Measurements from ENCODE around the gene SF3A1.
"Not testable (repeated sequence)": the region's sequence is repeated elsewhere in the genome, so short reads cannot be mapped to it uniquely, and the experiment has no call there.

The SF3A1 gene, protein sequence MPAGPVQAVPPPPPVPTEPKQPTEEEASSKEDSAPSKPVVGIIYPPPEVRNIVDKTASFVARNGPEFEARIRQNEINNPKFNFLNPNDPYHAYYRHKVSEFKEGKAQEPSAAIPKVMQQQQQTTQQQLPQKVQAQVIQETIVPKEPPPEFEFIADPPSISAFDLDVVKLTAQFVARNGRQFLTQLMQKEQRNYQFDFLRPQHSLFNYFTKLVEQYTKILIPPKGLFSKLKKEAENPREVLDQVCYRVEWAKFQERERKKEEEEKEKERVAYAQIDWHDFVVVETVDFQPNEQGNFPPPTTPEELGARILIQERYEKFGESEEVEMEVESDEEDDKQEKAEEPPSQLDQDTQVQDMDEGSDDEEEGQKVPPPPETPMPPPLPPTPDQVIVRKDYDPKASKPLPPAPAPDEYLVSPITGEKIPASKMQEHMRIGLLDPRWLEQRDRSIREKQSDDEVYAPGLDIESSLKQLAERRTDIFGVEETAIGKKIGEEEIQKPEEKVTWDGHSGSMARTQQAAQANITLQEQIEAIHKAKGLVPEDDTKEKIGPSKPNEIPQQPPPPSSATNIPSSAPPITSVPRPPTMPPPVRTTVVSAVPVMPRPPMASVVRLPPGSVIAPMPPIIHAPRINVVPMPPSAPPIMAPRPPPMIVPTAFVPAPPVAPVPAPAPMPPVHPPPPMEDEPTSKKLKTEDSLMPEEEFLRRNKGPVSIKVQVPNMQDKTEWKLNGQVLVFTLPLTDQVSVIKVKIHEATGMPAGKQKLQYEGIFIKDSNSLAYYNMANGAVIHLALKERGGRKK
- 145 to 176 reads per million in 2 experiments for total RNA-seq

DNA sequence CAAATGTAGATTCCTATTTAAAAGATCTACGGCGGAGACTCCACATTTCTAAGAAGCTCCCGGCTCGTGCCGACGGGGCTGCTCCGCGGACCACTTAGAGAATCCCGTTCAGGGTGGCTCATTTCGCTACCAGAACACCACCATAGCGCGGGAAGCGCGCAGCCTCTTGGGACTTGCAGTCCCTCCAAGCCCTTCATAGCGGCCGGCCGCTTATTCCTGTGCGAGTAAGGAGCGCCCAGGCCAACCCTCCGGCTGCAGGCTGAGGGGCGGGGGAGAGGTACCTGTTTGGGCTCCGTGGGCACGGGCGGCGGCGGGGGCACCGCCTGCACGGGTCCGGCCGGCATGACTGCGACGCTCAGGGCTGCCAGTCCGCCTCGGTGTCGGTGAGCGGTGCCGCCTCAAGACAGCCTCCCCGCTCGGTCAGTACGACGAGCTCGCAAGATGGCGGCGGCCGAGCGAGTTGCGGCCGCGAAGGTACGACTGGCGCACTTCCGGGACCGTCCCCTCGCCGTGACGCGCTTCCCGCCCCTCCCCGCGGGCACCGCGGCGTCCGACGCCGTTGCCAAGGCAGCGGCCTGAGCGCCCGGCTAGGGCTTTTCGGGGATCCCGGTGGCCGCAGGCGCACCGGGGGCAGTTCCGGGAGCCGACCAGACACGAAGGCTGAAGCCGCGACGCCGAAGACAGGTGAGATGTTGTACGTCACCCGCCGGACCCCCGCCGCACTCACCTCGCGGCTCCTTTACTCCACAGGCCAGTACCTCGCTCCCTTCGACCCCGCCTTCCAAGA, at the start of gene SF3A1, which contains the start of gene CCDC157:
Gene SF3A1 (minus strand): TSS at position 446 of the 787 bp plus-strand sequence. CDS start 102 bp downstream, at position 344.
Gene CCDC157 (plus strand): TSS at position 559 of the 787 bp plus-strand sequence. CDS start 8,994 bp downstream, outside the sequence.
- DNase-seq (ENCODE audit: low read depth), result peak; percentile 77

DNA sequence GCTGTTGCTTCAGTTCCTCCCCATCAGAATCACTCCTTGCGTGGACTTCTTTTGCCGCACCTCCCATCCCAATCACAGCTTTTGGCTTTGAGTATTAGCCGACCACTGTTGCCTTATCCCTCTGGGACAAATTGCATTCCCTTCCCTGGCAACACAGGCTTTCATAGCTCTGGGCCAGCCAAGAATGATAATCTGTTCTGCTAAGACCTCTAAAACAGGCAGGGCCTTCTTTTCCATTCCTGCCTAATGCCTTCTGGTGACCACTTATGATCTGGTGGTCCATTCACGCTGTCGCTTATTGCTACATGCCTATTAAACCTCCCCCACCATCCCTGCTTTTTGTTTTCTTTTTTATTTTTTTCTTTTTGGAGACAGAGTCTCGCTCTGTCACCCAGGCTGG, 49.7 kb upstream of the SF3A1 start:
- no peak for DNase-seq (ENCODE audit: low read depth)

DNA sequence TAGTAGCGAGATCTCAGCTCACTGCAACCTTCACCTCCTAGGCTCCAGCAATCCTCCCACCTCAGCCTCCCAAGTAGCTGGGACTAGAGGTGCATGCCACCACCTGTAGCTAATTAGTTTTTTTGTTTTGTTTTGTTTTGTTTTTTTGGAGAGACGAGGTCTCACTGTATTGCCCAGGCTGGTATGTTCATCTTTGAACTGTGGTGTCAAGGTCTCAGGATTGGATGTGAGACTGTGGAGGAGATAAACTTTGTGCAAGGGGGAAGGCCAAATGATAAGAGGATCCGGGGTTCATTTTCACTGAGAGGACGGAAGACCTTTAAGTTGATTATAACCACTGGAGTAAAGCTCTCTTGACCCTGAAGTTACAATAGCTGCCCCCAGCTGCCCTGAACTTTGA, 49.0 kb upstream of the SF3A1 start:
- DNase-seq (ENCODE audit: low read depth), result no peak

DNA sequence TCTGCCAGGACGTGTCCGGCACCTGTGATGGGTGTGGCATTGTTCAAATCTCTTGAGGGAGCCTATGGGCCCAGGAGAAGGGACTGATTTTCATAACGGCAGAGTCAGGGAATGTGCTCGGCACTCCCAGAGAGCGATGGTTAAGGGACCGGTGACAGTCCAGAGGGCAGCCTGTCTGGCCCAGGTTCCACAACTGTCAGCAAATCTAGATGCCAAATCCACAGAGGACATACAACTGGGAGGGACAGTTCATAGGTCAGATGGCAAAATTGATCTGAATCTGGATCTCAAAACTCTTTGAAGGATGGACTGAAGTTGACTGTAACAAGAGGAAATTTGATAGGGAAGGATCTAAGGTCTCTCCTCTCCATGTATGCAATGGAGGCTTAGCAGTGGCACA, 47.6 kb upstream of the SF3A1 start:
- DNase-seq (ENCODE audit: low read depth), result no peak

DNA sequence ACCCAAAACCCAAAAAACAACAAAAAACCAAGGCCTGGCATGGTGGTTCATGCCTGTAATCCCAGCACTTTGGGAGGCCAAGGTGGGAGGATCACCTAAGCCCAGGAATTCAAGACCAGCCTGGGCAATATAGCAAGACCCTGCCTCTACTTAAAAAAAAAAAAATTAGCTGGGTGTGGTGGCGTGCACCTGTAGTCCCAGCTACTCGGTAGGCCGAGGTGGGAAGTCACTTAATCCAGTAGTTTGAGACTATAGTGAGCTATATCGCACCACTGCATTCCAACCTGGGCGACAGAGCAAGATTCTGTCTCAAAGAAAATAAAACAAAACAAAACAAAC, 46.0 kb upstream of the SF3A1 start:
- not testable (repeated sequence) for DNase-seq (ENCODE audit: low read depth)

DNA sequence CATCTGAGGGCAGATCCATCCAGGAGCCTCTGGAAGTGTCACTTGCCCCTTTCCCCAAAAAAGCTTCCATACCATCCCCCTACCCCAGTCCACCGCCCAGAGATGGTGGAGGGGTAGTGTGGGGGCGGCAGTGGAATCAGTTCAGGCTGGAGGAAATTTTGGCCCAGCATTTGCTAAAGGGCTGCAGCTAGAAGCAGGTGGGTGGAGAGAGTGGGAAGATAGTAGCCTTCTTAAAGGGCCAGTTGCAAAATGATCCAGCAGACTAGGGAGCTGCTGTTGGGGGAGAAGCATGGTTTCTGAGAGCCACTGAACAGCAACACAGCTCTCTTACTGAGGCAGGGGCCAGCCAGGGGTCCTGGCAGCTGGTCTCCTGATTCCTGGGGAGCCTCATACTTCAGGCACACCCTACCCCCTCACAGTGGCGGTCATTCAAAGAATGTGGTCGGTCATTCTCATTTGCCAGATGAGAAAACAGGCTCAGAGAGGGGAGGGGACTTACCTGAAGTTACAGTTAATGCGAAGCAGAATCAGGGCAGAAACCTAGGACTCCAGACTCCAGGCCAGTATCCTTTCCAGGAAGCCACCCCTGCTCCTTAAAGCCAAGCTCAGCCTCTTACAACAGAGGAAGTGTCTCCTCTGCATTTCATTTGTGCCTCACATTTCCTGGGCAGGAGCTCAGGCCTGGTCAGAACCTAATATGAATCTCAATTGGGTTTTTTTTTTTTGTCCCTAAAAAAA, 45.5 kb upstream of the SF3A1 start:
- DNase-seq (ENCODE audit: low read depth), result no peak

DNA sequence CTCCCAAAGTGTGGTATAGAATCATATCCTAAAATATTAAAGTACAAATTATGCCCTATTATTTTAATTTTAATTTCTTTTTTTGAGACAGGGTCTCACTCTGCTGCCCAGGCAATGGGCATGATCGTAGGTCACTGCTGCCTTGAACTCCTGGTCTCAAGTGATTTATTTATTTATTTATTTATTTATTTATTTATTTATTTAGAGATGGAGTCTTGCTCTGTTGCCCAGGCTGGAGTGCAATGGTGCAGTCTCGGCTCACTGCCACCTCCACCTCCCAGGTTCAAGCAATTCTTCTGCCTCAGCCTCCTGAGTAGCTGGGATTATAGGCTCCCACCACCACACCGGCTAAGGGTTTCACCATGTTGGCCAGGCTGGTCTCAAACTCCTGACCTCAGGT, 44.3 kb upstream of the SF3A1 start:
- DNase-seq (ENCODE audit: low read depth), result not testable (repeated sequence)

DNA sequence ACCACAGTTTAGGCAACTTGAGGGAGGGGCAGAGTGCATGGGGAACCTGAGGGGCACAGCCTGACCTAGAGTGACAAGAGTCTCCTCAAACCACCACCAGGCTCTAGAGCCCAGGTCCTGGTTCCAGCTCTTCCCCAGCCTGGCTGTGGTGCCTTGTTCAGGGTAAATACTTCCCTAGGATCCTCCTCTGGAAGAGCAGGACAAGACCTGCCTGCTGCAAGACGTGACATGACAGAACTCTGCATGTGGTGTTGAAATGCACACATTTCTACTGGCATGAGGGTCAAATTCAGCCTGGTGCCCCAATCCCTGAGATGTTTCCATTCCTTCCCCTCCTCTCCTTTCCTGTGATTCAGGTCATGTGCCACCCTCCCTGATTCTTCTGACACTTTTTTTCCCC, 43.5 kb upstream of the SF3A1 start:
- DNase-seq (ENCODE audit: low read depth), result no peak

DNA sequence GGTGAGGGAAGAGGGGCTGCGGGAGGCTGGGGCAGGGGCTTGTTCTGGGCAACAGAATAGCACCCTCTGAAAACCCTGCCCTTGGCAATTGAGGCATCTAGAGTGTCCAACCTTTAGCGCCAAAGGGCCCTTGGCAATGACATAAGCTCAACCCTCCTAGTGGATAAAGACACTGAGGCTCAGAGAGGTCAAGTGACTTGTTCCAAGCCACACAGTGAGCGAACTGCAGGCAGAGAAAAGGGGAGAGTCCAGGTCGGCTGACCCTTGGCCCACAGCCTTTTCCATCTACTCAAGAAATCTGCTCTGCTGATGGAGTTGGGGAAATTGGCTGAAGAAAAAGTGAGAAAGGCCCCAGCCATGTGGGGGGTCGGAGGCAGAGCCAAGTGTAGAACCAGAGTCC, 43.0 kb upstream of the SF3A1 start:
- no peak for DNase-seq (ENCODE audit: low read depth)

DNA sequence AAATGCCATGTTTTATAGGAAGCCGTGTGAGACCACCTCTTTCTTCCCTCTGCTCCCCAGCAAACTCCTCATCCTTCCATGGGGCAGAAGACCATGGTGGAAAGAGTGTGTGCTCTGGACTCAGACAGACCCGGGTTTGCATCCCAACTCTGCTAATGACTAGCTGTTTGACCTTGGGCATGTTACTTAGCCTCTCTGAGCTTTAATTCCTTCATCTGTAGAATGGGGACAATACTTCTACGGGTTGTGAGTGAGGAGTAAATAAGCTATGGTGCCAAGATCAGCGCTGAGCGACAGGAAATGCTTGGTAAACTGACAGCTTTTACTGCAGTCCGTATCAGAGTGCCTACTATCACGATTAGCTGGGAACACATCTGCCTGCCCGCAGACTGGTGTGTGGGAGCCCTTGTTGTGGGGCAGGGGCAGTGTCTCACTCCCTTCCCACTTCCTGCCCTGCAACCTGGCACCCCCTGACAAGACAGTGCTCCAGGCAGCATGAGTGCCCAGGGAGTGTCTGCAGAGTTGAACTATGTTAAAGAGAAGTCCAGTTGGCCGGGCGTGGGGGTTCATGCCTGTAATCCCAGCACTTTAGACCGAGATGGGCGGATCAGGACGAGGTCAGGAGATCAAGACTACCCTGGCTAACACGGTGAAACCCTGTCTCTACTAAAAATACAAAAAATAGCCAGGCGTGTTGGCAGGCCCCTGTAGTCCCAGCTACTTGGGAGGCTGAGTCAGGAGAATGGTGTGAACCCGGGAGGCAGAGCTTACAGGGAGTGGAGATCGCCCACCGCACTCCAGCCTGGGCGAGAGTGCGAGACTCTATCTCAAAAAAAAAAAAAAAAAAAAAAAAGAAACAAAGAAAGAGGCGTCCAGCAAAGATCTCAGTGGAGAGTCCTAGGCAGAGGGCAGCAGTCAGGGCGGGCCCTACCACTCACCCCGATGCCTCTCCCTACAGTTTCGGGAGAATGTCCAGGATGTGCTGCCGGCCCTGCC, 42.3 kb upstream of the SF3A1 start:
- DNase-seq (ENCODE audit: low read depth), result no peak

DNA sequence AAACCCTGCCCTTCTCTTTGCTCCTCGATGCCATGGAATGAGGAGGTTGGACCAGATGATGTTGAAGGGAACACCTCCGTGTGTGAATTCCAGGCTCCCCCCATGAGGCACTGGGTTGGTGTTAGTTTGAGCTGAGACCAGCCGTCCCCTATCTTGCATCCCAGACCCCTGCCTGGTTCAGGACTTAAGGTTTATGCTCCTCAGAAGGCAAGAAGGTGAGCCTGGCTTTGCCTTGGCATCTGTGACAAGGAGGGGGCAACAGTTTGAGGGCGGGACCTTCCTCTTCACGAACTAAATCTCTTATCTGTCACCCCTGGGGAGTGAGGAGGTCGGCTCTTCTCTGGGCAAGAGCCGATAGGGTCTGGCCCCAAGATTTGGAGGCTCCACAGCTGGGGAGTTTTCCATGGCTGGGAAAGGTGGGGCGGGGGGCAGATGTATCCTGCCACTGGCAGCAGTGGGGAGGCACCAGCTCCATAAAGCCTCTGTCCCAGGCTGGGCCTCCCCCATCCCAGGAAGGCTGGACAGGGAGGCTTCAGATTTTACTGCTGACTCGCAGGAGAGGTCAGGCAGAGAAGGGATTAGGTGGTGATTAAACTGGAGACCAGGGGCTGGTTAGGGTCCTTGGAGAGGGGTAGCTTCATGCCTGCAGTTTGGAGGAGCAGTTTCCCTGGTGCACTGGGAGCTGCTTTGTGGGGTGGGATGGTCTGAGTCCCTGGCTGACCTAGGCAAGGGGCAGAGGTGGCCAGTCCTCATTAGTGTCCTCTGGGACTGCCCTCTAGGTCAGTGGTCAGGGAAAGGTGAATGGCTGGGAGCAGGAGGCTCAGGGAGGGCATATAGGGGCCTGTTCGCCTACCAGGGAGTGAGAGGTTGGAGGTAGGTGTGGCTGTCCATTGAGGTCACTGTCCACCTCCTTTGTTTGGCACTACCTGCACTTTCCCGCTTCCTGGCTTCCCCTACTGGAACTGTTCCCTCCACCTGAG, 41.3 kb upstream of the SF3A1 start:
- DNase-seq (ENCODE audit: low read depth), result no peak

DNA sequence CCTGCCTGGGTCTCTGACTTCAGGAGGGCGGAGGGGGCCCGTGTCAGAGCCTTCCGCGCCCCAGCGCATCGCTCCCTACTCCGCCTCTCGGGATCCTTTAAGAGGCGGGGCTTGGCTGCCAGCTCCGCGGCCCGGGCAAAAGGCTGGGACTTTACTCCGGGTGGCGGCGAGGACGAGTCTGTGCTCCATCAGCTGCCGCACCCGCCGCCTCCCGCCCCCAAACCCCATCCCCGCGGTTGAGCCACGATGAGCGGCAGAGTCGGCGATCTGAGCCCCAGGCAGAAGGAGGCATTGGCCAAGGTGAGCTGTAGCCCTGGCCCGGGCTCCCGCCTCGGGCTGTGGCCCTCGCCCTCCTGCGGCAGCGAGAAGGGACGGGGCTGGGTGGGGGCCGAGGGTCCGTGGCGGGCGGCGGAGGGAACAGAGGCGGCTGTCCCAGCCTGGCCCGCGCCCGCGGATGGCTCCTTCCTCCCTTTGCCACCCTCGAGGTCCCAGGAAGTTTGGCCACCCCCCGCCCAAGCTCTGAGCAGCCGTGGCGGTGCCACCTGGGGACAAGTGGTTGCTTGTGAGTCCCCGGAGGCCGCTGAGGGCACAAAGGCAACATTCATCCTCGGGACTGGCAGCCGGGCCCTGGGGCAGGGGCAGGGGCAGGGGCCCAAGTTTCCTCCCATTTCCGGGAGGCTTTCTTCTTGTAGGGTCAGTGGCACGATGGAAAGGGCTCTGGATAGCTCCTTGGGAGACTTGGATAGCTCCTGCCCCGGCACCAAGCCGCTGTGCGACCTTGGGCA, 40.4 kb upstream of the SF3A1 start, which contains the start of gene SEC14L2:
Gene SEC14L2 (plus strand): TSS at position 148 of the 785 bp plus-strand sequence. CDS start 99 bp downstream, at position 247.
- DNase-seq (ENCODE audit: low read depth), result peak; percentile 46

DNA sequence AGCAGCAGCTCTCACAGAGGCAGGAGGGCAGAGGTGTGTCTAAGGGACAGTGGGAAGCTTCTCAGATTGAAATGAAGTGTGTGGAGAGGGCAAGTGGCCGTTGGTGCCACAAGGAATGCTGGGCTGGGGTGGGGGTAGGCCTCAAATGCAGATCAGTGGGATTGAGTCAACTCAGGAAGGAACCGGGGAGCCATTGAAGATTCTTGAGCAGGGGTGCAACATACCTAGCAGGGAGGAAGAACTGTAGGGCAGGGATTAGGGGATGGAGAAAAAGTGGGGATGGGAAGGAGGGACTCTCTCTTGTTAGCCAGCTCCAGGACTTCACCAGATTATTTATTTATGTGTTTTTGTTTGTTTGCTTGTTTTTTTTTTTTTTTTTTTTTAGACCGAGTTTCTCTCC, 37.2 kb upstream of the SF3A1 start:
- no peak for DNase-seq (ENCODE audit: low read depth)

DNA sequence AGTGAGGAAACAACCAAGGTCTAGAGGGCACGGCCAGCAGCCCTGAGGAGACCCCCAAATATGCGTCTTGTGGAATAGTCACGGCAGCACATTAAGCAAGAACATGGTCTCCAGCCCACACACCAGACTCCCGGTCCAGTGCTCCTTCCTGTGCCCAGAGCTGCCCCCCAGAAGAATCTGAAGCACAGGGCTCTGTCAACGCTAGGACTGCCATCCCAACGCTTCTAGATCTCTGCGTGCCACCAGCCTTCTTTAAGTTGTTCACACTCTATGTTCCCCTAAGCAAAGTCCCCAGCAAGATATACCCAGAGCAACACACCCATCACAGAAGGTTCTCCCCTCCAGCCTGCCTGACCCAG, 36.6 kb upstream of the SF3A1 start:
- no peak for DNase-seq (ENCODE audit: low read depth)

DNA sequence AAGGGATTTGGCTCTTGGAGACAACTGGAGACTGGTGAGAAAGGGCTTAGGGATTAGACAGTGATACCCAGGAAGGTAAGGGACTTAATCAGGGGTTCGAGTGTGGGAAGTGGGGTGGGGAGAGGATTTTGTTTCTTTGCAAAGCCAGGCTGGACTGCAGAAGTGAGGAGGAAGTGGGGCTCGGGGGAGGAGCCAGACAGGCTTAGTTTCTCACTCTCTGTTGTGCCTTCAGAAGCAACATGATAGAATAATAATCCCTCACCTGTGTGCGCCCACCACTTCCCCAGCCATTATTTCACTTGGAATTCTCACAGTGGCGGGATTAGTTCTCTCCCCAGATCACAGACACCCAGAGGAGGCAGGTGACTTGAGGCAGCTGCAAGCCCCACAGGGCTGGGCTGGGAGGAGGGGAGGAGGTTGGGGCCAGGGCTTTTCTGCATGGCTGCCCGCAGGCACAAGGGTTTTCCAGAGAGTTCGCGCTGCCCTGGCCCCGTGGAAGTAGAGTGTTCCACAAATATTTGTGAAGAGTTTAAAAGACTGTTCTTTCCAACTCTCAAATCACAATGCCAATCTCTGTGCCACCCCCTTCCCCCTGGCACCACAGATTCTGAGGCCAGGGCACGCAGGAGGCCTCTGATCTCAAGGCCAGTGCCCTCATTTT, 36.1 kb upstream of the SF3A1 start:
- DNase-seq (ENCODE audit: low read depth), result no peak

DNA sequence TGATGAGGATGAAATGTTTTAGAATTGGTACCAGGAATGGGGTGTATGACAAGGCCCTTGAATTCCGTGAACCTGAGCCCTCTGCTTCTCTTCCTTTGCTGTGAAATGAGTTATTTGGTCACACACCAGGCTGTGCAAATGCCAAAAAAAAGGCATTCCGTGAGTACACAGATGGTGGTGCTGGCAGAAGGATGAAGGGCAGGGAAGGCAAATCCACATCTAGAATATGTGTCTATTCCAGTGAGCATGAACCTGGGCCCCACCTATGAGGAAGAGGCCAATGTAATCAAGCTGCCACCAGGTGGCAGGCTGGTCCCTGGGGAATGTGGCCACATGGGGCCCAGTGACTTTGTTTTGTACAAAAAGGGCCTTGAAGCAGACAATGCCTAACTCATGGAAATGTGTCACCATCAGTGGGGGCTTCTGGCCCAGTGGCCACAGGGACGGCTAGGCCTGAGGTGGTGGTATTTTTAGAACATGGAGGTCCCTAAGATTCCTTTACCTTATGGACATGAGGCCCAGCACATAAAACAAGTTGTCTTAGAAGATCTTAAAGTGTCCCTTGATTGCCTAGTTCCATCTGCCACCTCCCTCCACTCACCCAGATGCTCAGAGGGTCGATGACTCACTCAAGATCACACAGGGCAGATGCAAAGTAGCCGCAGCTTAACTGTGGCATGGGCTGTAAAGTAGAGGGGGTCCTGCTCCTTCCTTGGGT, 34.4 kb upstream of the SF3A1 start:
- peak; percentile 72 for DNase-seq (ENCODE audit: low read depth)
